Measurements from ENCODE around the gene IRGC. TPM values are rescaled to one million over a fixed set of nuclear protein-coding genes. Genes with fewer than 3 reads are reported as not detected.

IRGC gene
- polyA plus RNA-seq, 1 donor from 2014 or later: 0.51 TPM

- TF ChIP-seq TAF1 (IDR thresholded peaks at IDR 0.05; ENCODE audit: low read depth): no peak
- Histone ChIP-seq H4K20me1 (ENCODE audit: insufficient read depth) (no peaks in the 10 kb centered on the region), H3K27me3 (ENCODE audit: insufficient read depth, low read depth, low read length) (no peaks in the 10 kb centered on the region), H3K4me2 (ENCODE audit: low read length) (no peak overlapping the region), H3K27ac (ENCODE audit: low read length) (no peak overlapping the region), H3K9me2 (ENCODE audit: insufficient read depth, low read length) (no peaks in the 10 kb centered on the region), H3F3A (ENCODE audit: insufficient read depth, low read length, poor library complexity, severe bottlenecking) (no peaks in the 10 kb centered on the region), H3K79me2 (replicated peaks; ENCODE audit: insufficient read depth, low read length) (no peaks in the 10 kb centered on the region), H3K9me3 (ENCODE audit: low read length) (no peaks in the 10 kb centered on the region), H3K9ac (ENCODE audit: low read length) (no peak overlapping the region), H3K4me3 (ENCODE audit: low read length) (no peak overlapping the region), H2AFZ (ENCODE audit: low read depth, low read length) (no peak overlapping the region), H3K36me3 (ENCODE audit: insufficient read depth, low read length) (no peaks in the 10 kb centered on the region)
Observed at GRCh38 chr19:43721469-43722048, 5.7 kb downstream of the IRGC start.

DNA sequence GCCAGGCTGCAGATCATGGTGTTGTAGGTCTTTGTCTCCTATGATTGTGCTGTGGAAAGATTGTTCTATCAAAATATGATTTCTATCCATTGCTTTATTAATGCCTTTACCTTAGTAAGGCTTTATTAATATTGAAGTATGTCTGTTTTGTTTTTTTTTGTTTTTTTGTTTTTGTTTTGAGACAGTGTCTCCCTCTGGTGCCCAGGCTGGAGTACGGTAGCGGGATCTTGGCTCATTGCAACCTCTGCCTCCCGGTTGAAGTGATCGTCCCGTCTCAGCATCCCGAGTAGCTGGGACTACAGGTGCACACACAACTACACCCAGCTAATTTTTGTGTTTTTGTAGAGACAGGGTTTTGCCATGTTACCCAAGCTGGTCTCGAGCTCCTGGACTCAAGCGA is 7.7 kb downstream of the IRGC start:
- no peaks in the 10 kb centered on the region for H3K36me3 ChIP-seq (ENCODE audit: insufficient read depth, low read length)
- TF ChIP-seq, protein P1, sequence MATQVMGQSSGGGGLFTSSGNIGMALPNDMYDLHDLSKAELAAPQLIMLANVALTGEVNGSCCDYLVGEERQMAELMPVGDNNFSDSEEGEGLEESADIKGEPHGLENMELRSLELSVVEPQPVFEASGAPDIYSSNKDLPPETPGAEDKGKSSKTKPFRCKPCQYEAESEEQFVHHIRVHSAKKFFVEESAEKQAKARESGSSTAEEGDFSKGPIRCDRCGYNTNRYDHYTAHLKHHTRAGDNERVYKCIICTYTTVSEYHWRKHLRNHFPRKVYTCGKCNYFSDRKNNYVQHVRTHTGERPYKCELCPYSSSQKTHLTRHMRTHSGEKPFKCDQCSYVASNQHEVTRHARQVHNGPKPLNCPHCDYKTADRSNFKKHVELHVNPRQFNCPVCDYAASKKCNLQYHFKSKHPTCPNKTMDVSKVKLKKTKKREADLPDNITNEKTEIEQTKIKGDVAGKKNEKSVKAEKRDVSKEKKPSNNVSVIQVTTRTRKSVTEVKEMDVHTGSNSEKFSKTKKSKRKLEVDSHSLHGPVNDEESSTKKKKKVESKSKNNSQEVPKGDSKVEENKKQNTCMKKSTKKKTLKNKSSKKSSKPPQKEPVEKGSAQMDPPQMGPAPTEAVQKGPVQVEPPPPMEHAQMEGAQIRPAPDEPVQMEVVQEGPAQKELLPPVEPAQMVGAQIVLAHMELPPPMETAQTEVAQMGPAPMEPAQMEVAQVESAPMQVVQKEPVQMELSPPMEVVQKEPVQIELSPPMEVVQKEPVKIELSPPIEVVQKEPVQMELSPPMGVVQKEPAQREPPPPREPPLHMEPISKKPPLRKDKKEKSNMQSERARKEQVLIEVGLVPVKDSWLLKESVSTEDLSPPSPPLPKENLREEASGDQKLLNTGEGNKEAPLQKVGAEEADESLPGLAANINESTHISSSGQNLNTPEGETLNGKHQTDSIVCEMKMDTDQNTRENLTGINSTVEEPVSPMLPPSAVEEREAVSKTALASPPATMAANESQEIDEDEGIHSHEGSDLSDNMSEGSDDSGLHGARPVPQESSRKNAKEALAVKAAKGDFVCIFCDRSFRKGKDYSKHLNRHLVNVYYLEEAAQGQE (IDR thresholded peaks at IDR 0.05; ENCODE audit: borderline replicate concordance): no peak
- no peak for TF ChIP-seq EP300 (conservative IDR thresholded peaks at IDR 0.05; ENCODE audit: poor library complexity, severe bottlenecking)
- TF ChIP-seq MXI1 (conservative IDR thresholded peaks at IDR 0.05; ENCODE audit: poor library complexity, severe bottlenecking): no peak
- TF ChIP-seq TAF1 (IDR thresholded peaks at IDR 0.05; ENCODE audit: low read depth): no peak
- TF ChIP-seq, protein P2, sequence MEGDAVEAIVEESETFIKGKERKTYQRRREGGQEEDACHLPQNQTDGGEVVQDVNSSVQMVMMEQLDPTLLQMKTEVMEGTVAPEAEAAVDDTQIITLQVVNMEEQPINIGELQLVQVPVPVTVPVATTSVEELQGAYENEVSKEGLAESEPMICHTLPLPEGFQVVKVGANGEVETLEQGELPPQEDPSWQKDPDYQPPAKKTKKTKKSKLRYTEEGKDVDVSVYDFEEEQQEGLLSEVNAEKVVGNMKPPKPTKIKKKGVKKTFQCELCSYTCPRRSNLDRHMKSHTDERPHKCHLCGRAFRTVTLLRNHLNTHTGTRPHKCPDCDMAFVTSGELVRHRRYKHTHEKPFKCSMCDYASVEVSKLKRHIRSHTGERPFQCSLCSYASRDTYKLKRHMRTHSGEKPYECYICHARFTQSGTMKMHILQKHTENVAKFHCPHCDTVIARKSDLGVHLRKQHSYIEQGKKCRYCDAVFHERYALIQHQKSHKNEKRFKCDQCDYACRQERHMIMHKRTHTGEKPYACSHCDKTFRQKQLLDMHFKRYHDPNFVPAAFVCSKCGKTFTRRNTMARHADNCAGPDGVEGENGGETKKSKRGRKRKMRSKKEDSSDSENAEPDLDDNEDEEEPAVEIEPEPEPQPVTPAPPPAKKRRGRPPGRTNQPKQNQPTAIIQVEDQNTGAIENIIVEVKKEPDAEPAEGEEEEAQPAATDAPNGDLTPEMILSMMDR (IDR thresholded peaks at IDR 0.05; ENCODE audit: poor library complexity, severe bottlenecking): no peak
- TF ChIP-seq SMC3 (conservative IDR thresholded peaks at IDR 0.05; ENCODE audit: poor library complexity): no peak
- no peak for TF ChIP-seq RAD21 (conservative IDR thresholded peaks at IDR 0.05)
- no peak for TF ChIP-seq EZH2 (IDR thresholded peaks at IDR 0.05; ENCODE audit: borderline replicate concordance, insufficient read depth, low read length, poor library complexity, severe bottlenecking)
- TF ChIP-seq POLR2AphosphoS5 (IDR thresholded peaks at IDR 0.05): no peak

More for the DNA sequence above, 7.7 kb downstream of the IRGC start:
- no peak overlapping the region for H3K27ac ChIP-seq (ENCODE audit: low read length)
- no peaks in the 10 kb centered on the region for H4K20me1 ChIP-seq (ENCODE audit: insufficient read depth)
- no peaks in the 10 kb centered on the region for H3K27me3 ChIP-seq (ENCODE audit: insufficient read depth, low read depth, low read length)
- H3K4me3 ChIP-seq (ENCODE audit: low read length): no peak overlapping the region
- H3K9ac ChIP-seq (ENCODE audit: low read length): no peak overlapping the region
- no peaks in the 10 kb centered on the region for H3K79me2 ChIP-seq (replicated peaks; ENCODE audit: insufficient read depth, low read length)
- H2AFZ ChIP-seq (ENCODE audit: low read depth, low read length): no peak overlapping the region
- no peaks in the 10 kb centered on the region for H3K9me3 ChIP-seq (ENCODE audit: low read length)
- no peak overlapping the region for H3K4me2 ChIP-seq (ENCODE audit: low read length)
- no peaks in the 10 kb centered on the region for H3F3A ChIP-seq (ENCODE audit: insufficient read depth, low read length, poor library complexity, severe bottlenecking)
- no peaks in the 10 kb centered on the region for H3K9me2 ChIP-seq (ENCODE audit: insufficient read depth, low read length)
